ENCODE data around the gene PATE2.

Gene PATE2

GRCh38 chr11:125784678-125785077, 6.0 kb upstream of the PATE2 start:
- no peak for TF ChIP-seq CTCF (IDR thresholded peaks at IDR 0.05; ENCODE audit: low read depth, low read length)
- no peak overlapping the region for H3K4me3 ChIP-seq (ENCODE audit: low read depth, low read length)

DNA sequence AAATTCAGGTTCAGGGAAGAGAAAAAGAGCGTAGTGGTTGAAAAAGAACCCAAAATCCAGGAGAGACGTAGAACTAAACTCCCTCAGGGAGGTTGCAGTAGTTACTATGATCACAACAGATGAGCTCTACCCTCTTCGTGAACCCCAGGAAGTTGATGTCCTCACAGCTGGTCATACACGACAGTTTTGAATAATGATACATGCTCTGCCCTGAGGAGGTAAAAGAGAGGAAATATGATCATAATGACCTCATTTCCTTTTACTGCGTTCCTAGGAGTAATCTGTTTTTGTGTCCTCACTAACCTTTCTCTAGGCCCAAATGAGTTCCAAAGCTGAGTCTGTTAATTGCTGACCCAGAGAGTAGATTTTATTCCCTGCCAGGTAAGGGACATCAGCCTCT, 1.3 kb downstream of the PATE2 start:
- TF ChIP-seq CTCF (IDR thresholded peaks at IDR 0.05; ENCODE audit: low read depth, low read length), result no peak
- no peak overlapping the region for H3K4me3 ChIP-seq (ENCODE audit: low read depth, low read length)

DNA sequence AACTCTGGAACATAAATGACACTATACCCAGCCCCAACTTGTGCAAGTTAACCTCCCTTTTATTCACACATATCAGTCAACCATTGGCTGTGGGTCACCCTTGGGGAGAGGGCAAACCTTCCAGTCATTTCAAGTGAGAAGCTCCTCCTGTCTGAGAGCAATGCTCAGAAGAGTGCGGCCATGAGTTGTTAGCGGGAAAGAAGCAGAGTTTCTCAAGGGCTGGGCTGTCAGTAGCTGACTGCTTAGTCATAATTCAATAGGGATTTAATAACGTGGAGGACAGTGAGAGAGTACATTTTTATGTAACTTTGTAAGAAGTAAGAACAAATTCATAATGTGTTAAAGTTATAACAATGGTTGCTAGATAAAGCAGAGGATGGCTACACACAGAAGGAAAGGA, 5.1 kb downstream of the PATE2 start:
- no peak overlapping the region for H3K4me3 ChIP-seq (ENCODE audit: low read depth, low read length)
- no peak for TF ChIP-seq CTCF (IDR thresholded peaks at IDR 0.05; ENCODE audit: low read depth, low read length)

- H3K4me3 ChIP-seq (ENCODE audit: low read depth, low read length), result no peak overlapping the region
- TF ChIP-seq CTCF (IDR thresholded peaks at IDR 0.05; ENCODE audit: low read depth, low read length), result no peak
Observed at GRCh38 chr11:125772834-125773505, 5.7 kb downstream of the PATE2 start.

DNA sequence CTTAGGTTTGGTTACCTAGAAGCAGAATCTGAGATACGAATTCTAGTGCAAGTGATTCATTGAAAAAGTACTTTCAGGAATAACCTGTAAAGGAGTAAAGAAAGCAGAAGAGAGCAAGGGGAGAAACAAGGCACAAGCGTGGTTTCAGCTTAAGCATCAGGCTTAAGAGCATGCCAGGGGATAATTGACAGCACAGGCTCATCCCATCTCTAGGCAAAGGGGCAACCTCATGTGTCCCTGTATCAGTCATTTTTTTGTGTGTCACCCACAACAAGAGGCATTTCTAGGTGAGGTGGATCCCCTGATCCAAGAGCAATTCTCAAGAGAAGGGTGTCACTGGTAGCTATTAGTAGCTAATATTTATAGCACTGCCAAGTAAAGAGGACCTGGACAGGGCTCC, 8.0 kb downstream of the PATE2 start:
- H3K4me3 ChIP-seq (ENCODE audit: low read depth, low read length), result no peak overlapping the region
- no peak for TF ChIP-seq CTCF (IDR thresholded peaks at IDR 0.05; ENCODE audit: low read depth, low read length)

GRCh38 chr11:125768336-125769046, 10.1 kb downstream of the PATE2 start:
- no peak for TF ChIP-seq CTCF (IDR thresholded peaks at IDR 0.05; ENCODE audit: low read depth, low read length)
- H3K4me3 ChIP-seq (ENCODE audit: low read depth, low read length), result no peak overlapping the region

DNA sequence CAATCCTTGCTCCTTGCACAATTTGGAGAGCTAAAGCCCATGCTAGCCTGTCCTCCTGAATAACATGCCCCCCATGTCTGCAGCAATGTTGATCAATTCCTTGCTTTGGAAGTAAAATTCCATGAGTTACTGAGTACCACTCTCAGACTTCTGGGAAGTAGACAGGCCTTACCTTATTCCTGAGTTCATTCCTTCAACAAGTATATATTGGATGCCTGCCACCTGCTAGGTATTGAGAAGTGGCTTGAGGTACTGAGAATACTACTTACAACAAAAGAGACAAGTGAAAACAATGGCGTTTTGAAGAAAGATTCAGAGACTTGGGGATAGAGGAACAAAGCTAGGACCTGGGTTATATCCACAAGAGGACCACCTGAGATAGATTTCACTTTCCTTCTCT, 12.4 kb downstream of the PATE2 start:
- TF ChIP-seq CTCF (IDR thresholded peaks at IDR 0.05; ENCODE audit: low read depth, low read length), result no peak
- no peak overlapping the region for H3K4me3 ChIP-seq (ENCODE audit: low read depth, low read length)
